Neural progenitor cell (in vitro differentiated cells): ENCODE measurements around the gene CD70. TPM values are rescaled to one million over a fixed set of nuclear protein-coding genes. Genes with fewer than 3 reads are reported as not detected.
"Not testable (repeated sequence)": the region's sequence is repeated elsewhere in the genome, so short reads cannot be mapped to it uniquely, and the experiment has no call there.

Experiments
- DNase-seq: peaks from one replicate; pipeline ENCODE4 v3.0.0-alpha.2; 2016; ENCODE audit warnings: low spot score
- H2AFZ ChIP-seq: fragments of 200-600 bp; sonication (generic); replicated peaks from 2 replicates; pipeline ENCODE4 v1.6.1; 2016; ENCODE audit warnings: antibody characterized with exemption
- H3F3A ChIP-seq: fragments of 200-600 bp; sonication (generic); 2 replicates; pipeline ENCODE4 v1.6.1; 2016; ENCODE audit warnings: antibody characterized with exemption, low read depth
- H3K27ac ChIP-seq: fragments of 200-600 bp; sonication (generic); 2 replicates; pipeline ENCODE4 v1.5.1; 2016; ENCODE audit warnings: mild to moderate bottlenecking
- H3K27me3 ChIP-seq: fragments of 200-600 bp; sonication (generic); 2 replicates; pipeline ENCODE4 v1.6.1; 2016; ENCODE audit warnings: mild to moderate bottlenecking, moderate library complexity
- H3K36me3 ChIP-seq: fragments of 200-600 bp; sonication (generic); 2 replicates; pipeline ENCODE4 v1.5.1; 2016
- H3K4me1 ChIP-seq: fragments of 200-600 bp; sonication (generic); 2 replicates; pipeline ENCODE4 v1.6.1; 2016; ENCODE audit warnings: mixed run types
- H3K4me2 ChIP-seq: fragments of 200-600 bp; sonication (generic); 2 replicates; pipeline ENCODE4 v1.6.1; 2016
- H3K4me3 ChIP-seq: fragments of 200-600 bp; sonication (generic); 2 replicates; pipeline ENCODE4 v1.5.1; 2016
- H3K79me2 ChIP-seq: fragments of 200-600 bp; sonication (generic); 2 replicates; pipeline ENCODE4 v1.6.1; 2016; ENCODE audit warnings: low read depth
- H3K9ac ChIP-seq: fragments of 200-600 bp; sonication (generic); 2 replicates; pipeline ENCODE4 v1.6.1; 2016
- H3K9me3 ChIP-seq: fragments of 200-600 bp; sonication (generic); 2 replicates; pipeline ENCODE4 v1.5.1; 2016; ENCODE audit warnings: low read depth
- H4K20me1 ChIP-seq: fragments of 200-600 bp; sonication (generic); 2 replicates; pipeline ENCODE4 v1.6.1; 2016; ENCODE audit warnings: low read depth
- H3K27ac Mint-ChIP-seq: 3 replicates; pipeline ENCODE4 v1.8.0; 2021; ENCODE audit warnings: mixed read lengths
- H3K27me3 Mint-ChIP-seq: 2 replicates; pipeline ENCODE4 v1.8.0; 2022; ENCODE audit warnings: low read depth, mild to moderate bottlenecking, inconsistent platforms, moderate library complexity, mixed read lengths; ENCODE audit not compliant: insufficient read depth
- H3K36me3 Mint-ChIP-seq: 3 replicates; pipeline ENCODE4 v1.8.0; 2021; ENCODE audit warnings: mixed read lengths
- H3K4me1 Mint-ChIP-seq: 3 replicates; pipeline ENCODE4 v1.8.0; 2021; ENCODE audit warnings: mixed read lengths
- H3K4me3 Mint-ChIP-seq: 3 replicates; pipeline ENCODE4 v1.8.0; 2021; ENCODE audit warnings: mild to moderate bottlenecking, moderate library complexity, mixed read lengths
- H3K9me3 Mint-ChIP-seq: 3 replicates; pipeline ENCODE4 v1.8.0; 2020; ENCODE audit warnings: mixed read lengths
- CTCF ChIP-seq: fragments of 200-600 bp; sonication (generic); IDR thresholded peaks from 2 replicates; pipeline ENCODE4 v1.5.1; 2017; ENCODE audit warnings: antibody characterized with exemption, mild to moderate bottlenecking
- EZH2 ChIP-seq: fragments of 200-600 bp; sonication (generic); IDR thresholded peaks from 2 replicates; pipeline ENCODE4 v1.6.1; 2017; ENCODE audit warnings: antibody characterized with exemption, mild to moderate bottlenecking, moderate library complexity
- EZH2phosphoT487 ChIP-seq: fragments of 200-600 bp; sonication (generic); IDR thresholded peaks from 2 replicates; pipeline ENCODE4 v1.6.1; 2017; ENCODE audit warnings: antibody characterized with exemption
- total RNA-seq: library from RNA; depleted of rRNA; stranded (reverse); fragments of >200 nt; gene quantifications from 2 replicates; pipeline ENCODE4 v1.2.3, GENCODE V29; 2015; ENCODE audit warnings: low replicate concordance

Gene CD70
- 1.2 TPM in 1 of 2 replicates, not detected in the other for total RNA-seq

GRCh38 chr19:6590827-6591319 is at the start of gene CD70:
CD70 (minus strand) TSS chr19:6591150; CDS start chr19:6591002, 148 bp downstream.
- Histone ChIP-seq H3K36me3 (no peaks in the 10 kb centered on the region), H3K27me3 (peaks cover 88% of the 10 kb centered on the region), H2AFZ (peak within 1 kb of the TSS; percentile 83), H4K20me1 (peaks cover 22% of the 10 kb centered on the region), H3K9ac (no peak within 1 kb of the TSS), H3K27ac (no peak within 1 kb of the TSS), H3K4me2 (peak within 1 kb of the TSS; percentile 94), H3F3A (peaks cover 14% of the 10 kb centered on the region), H3K9me3 (no peaks in the 10 kb centered on the region), H3K4me3 (peak within 1 kb of the TSS; percentile 57), H3K79me2 (no peaks in the 10 kb centered on the region), H3K4me1 (peaks cover 15% of the 10 kb centered on the region)
- Mint-ChIP-seq H3K4me3 (peak within 1 kb of the TSS; percentile 62), H3K9me3 (no peaks in the 10 kb centered on the region), H3K27ac (no peak within 1 kb of the TSS), H3K27me3 (peaks cover 60% of the 10 kb centered on the region), H3K4me1 (peaks cover 11% of the 10 kb centered on the region), H3K36me3 (no peaks in the 10 kb centered on the region)
- TF ChIP-seq EZH2phosphoT487 (no peak), EZH2 (peak; percentile 69), CTCF (no peak)
- DNase-seq, result peak; percentile 80

- not testable (repeated sequence) for H3K4me3 ChIP-seq, H3F3A ChIP-seq, DNase-seq, H3K27me3 Mint-ChIP-seq, H3K27ac Mint-ChIP-seq, H3K9me3 ChIP-seq, H3K36me3 Mint-ChIP-seq, H2AFZ ChIP-seq, H3K4me2 ChIP-seq, H3K27ac ChIP-seq, H3K9me3 Mint-ChIP-seq, H3K36me3 ChIP-seq, H3K9ac ChIP-seq, H3K27me3 ChIP-seq, H3K79me2 ChIP-seq, H3K4me1 Mint-ChIP-seq, H4K20me1 ChIP-seq, H3K4me1 ChIP-seq, H3K4me3 Mint-ChIP-seq
Measured at GRCh38 chr19:6640333-6640732, 49.4 kb upstream of the CD70 start.

- no peak for DNase-seq
Measured at GRCh38 chr19:6639439-6639838, 48.5 kb upstream of the CD70 start.

GRCh38 chr19:6633456-6633813 is 42.5 kb upstream of the CD70 start:
- H3K27ac ChIP-seq, H3K9me3 ChIP-seq, H3K4me2 ChIP-seq, DNase-seq, H3K27ac Mint-ChIP-seq, H3K4me1 Mint-ChIP-seq, H3F3A ChIP-seq, H3K36me3 ChIP-seq, H2AFZ ChIP-seq, H3K36me3 Mint-ChIP-seq, H3K4me3 Mint-ChIP-seq, H3K9ac ChIP-seq, H3K79me2 ChIP-seq, H3K4me3 ChIP-seq, H4K20me1 ChIP-seq, H3K4me1 ChIP-seq: not testable (repeated sequence)
- H3K27me3 ChIP-seq, result peaks cover 11% of the 10 kb centered on the region
- Mint-ChIP-seq H3K9me3 (peaks cover 13% of the 10 kb centered on the region), H3K27me3 (peaks cover 11% of the 10 kb centered on the region)

More at GRCh38 chr19:6639439-6639838, 48.5 kb upstream of the CD70 start:
- no peaks in the 10 kb centered on the region for H3K36me3 Mint-ChIP-seq
- Histone ChIP-seq H3K9ac (no peak overlapping the region), H3K27ac (no peak overlapping the region), H3K4me1 (no peaks in the 10 kb centered on the region), H3K9me3 (no peaks in the 10 kb centered on the region), H3K4me2 (no peak overlapping the region), H3K4me3 (no peak overlapping the region), H3K27me3 (no peaks in the 10 kb centered on the region), H2AFZ (no peak overlapping the region), H3K79me2 (no peaks in the 10 kb centered on the region), H3F3A (no peaks in the 10 kb centered on the region), H3K36me3 (no peaks in the 10 kb centered on the region), H4K20me1 (no peaks in the 10 kb centered on the region)
- no peak overlapping the region for H3K27ac Mint-ChIP-seq
- peaks cover 4% of the 10 kb centered on the region for H3K27me3 Mint-ChIP-seq
- no peaks in the 10 kb centered on the region for H3K4me1 Mint-ChIP-seq
- no peak overlapping the region for H3K4me3 Mint-ChIP-seq
- TF ChIP-seq EZH2 (no peak), CTCF (no peak), EZH2phosphoT487 (no peak)
- H3K9me3 Mint-ChIP-seq, result peaks cover 2% of the 10 kb centered on the region
